CD4-positive, alpha-beta T cell treated with Interleukin-4 for 1 hour (primary cell): Measurements from ENCODE around the gene ASAP2.
A peak's percentile ranks its signal among the peaks of the same experiment; 100 is the strongest.

Source experiments
- DNase-seq, 2 donors: peaks; one replicate each; pipeline ENCODE4 v3.0.0-alpha.2; 2020 to 2022

ASAP2 gene

DNA sequence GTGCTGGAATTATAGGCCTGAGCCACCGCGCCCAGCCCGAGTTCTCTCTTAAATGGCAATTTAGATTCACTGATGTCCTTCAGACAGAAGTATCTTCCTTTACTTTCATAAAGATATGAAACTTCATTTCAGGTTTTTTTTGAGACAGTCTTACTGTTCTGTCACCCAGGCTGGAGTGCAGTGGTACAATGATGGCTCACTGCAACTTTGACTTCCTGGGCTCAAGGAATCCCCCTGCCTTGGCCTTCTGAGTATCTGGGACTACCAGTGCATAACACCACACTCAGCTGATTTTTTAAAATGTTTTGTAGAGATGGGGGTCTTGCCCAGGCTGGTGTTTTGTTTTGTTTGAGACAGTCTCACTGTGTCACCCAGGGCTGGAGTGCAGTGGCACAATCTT is 203.5 kb downstream of the ASAP2 start:
- DNase-seq, result no peak

DNA sequence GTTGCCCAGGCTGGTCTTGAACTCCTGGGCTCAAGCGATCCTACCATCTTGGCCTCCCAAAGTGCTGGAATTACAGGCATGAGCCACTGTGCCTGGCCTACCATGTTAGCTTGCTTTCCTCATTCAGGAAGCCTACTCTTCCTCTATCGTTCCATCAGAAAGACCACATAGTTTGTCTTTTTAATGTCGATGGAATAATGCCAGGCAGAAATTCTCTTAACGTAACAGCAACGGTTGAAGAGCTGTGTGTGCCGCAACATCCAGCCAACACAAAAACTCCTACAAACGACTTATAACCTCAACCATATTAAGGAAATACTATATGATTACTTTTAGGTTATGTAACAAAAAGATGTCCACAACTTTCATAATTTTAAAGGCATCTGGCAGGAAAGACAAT is 206.2 kb downstream of the ASAP2 start:
- DNase-seq, result no peak

DNA sequence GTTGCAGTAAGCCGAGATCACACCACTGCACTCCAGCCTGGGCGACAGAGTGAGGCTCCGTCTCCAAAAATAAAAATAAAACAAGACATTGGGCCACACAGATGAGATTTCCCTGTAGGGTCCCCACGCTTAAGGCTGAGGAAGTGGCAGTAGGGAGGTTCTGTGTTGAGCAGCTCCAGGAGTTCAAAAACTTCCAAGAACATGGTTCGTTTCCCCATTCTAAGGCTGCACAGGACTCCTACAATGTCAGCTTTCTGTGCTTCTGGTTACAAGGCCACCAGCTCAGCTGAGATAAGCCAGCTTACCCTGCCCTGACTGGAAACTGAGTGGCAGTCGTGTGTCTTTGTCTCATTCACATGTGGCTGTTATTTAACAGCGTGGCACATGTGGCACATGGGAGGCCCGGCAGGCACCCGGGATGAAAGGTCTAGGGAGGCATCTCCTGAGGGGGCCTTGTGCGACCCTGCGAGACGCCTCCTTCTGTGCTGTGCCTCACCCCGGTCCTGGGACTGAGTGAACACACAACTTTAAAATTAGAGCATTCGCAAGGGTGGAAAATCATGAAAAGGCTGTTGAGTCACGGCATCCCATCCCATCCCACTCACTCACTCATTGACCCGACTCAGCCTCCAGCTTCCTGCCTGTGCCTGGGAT is 209.0 kb downstream of the ASAP2 start:
- no peak for DNase-seq

DNA sequence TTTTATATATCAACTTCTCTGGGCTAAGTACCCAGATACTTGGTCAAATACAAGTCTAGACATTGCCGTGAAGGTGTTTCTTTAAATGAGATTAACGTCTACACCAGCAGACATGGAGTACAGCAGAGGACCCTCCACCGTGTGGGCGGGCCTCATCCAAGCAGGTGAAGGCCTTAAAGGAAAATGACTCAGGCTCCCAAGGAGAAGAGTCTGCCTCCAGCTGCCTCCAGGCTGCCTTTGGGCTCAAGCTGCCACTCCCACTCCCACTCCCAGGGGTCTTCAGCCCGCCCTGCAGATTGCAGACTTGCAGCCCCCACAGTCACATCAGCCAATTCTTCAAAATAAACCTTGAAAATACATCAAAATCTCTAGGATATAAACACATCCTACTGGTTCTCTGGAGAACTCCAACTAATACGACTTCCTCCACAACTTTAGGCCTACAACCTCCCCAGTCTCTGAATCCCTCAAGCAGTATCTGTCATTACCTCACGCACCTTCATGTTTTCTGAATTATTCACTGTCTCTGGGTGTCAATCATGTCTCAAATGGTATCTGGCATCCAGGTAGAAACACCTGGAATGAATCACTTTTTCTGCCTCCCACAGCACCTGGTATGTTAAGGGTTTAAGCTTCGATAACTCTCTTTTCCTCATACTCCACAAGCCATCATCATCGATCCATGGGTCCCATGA is 209.8 kb downstream of the ASAP2 start:
- DNase-seq, result no peak

DNA sequence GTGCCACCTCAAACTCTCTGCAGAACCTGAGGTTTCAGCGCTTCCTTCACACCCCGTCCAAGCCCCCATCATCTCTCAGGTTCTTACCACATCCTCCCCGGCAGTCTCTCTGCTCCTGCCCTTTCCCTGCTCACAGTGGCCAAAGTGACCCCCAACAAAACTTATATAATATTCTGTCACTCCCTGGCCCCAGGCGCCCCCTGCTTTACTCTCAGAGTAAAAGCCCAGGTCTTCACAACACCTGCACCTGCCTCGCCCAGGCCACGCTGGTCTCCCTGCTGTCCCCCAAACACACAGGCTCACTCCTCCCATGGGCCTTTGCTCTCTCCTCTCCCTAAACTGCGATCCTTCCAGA is 210.3 kb downstream of the ASAP2 start:
- DNase-seq, result no peak

DNA sequence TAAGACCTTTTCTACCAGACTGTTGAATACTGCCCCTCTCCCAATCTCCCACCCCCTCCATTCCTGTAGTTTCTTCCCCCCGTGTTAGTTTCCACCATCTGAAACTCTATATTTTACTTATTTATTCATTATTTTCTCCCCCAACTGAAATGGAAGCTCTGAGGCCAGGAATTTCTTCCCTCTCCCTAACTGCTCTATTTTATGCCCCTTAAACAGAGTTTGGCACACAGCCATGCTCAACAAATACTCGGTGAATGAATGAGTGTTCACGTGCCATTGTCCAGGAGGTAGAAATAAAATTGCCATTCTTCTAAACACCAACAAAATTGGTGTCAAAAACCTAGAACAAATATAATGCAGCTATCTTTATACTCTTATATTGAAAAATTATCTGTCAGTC is 211.1 kb downstream of the ASAP2 start:
- DNase-seq, result no peak

DNA sequence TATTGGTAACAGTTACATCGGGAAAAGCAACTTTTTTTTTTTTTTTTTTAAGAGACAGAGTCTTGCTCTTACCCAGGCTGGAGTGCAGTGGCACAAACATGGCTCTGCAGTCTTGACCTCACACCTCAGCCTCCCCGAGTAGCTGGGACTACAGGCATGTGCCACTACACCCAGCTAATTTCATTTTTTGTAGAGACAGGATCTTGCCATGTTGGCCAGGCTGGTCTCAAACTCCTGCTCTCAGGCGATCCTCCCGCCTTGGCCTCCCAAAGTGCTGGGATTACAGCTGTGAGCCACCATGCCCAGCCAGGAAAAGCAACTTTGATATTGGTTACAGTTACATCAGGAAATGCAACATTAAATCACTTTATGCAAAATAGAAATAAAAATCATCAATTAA is 212.1 kb downstream of the ASAP2 start:
- DNase-seq, result no peak

DNA sequence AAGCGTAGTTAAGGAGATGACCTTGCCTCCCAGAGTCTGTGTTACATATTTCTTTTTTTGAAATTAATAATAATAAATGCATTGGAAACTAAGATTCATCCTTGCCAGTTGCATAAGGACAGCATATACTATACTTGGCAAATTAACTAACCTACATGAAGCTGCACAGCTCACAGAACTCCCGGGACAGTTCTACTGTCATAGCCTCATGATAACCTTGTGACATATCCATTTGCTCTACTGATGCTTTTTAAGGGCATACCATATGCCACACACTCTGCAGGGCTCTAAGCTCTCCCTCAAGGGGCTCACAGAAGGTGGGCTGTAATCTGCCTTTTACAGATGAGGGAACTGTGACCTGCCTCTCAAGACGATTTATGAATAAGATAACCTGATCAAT is 212.9 kb downstream of the ASAP2 start:
- DNase-seq, result no peak

DNA sequence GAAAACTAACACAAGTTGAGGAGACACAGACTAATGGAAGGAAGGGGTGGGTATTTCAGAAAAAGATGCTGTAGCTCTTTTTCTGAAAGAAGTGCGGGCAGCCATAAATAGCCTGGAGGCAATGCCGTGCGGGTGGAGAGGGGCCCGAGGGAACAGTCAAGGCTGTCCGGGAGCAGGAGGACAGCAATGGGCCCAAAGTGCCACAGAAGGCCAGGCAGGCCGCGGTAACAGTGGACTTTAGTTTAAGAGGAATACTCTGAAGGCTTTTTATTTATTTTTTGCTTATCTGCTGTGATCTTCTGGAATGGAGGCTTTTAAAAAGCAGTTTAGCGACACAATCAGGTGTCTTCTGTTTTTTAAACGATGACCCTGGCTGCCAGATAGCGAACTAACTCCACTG is 213.9 kb downstream of the ASAP2 start:
- no peak for DNase-seq

DNA sequence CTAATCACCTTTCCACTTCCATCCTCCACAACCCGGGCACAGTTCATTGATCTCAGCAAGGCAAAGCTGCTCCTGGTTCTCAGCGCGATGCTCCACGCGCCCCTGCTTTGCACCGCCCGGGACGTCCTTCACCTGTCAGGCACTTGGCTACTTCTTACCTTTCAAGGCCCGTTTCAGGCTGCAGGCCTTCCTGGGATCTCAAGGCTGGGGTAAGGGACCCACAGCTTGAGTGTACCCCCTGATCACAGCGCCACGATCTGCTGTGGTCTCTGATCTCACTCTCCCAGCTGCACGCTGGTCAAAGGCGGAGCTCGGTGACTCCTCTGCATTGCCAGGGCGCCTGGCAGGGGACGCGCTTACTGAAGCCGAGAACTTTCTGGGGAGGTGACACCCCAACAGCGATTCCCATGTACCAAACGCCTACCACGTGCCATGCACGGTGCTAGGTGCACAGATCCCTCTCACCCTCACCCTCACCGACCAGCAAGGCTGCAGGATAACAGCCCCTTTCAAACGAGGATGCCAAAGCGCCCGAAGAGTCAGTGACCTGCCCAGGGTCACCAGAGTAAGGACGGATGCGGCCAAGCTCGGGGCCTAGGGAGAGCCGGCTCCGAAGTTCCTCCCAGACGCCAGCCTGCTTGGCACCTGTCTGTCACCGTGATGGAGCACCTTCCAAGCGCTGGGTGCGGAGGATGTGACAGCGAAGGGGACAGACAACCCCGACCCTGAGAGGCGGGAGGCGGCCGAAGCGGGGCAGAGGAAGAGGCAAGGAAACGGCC is 215.9 kb downstream of the ASAP2 start:
- peak; percentile 29 to 46 for DNase-seq

DNA sequence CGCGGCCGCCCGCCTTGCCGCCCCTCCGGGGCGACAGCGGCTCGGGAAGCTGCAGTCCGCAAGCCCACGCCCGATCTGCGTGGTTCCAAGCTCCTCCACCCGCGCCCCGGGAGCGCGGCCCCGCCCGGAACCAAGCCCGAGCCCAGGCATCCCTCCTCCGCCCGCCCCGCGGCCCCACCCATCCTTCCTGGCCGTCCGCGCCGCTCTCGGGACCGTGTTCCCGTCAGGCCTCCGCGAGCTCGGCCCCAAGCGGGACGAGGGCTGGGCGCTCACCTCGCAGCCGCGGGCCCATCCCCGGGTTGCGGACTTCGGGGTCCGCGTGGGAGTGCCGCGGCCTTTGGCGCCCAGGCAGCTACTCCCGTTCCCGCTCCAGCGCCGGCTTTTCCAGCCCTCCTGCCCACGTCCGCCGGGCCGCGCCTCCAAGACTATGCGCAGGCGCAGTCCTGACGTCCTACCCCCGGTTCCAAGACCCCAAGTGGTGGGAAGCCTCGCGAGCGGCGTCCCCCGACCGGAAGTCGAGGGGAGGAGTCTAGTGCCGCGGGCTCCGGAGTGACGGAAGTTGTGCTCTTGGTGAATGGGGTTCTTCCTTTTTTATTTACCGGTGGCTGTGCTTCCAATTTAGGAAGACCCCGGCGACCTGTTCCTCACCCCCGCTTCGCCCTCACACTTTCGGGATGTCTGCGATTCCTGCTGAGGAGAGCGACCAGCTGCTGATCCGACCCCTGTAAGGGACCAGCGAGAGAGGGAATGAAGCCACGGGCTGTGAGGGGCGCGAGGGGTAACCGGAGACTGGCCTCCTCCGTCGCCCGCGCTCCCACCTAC is 216.7 kb downstream of the ASAP2 start, which contains the start of the genes CPSF3 and ITGB1BP1:
Gene CPSF3 (plus strand): TSS at position 555 of the 822 bp plus-strand sequence. CDS start 120 bp downstream, at position 675.
Gene ITGB1BP1 (minus strand): TSS at position 429 of the 822 bp plus-strand sequence. CDS start 4,831 bp downstream, outside the sequence.
- DNase-seq, result peak; percentile 97

DNA sequence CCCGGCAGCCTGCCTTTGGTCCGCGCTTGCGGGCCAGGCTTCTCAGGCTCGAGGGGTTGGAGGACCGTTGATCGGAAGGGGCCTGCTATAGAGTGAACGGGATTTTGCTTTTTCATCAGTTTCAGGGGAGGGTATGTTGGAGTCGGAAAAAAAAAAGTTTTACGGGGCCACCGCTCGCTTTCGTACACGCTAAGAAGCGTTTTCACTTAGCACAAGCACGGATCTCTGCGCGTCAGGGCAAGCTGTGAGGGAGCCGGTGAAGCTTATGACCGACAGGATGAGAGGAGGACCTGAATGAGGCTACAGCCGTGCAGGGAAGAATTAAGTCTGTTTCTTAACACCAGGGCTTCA is 217.3 kb downstream of the ASAP2 start:
- no peak for DNase-seq

DNA sequence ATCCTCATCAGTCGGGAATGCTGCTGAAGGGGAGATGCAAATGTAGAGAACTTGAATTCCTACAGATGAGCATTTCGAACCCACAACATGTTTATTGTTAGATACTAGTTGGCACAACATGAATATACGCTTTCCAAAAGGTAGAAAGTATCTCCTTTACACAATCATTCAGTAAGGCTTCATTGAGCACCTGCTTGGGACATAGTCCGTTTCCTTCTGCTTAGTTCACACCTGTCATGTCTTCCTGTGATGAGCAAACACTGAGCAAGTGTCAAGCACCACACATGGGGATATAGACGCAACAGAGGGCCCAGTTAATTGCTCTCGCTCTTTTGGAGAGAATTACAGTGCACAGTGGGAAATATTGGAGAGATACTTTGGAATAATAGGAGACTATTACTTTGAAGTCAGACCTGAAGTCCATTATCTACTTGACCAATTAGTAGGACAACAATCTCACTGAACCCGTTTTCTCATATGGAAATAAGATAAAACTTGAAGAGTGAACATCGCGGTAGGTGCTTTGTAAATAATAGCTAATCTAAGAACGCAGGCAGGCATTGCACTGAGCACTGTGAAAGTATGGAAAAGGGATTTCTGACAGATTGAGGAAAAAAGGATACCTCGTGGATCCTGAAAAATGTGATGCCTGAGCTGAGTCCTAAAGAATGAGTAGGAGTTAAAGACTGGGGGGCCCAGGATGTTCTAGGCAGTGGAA is 218.0 kb downstream of the ASAP2 start:
- peak in 1 of 2 donors; percentile 4 for DNase-seq

DNA sequence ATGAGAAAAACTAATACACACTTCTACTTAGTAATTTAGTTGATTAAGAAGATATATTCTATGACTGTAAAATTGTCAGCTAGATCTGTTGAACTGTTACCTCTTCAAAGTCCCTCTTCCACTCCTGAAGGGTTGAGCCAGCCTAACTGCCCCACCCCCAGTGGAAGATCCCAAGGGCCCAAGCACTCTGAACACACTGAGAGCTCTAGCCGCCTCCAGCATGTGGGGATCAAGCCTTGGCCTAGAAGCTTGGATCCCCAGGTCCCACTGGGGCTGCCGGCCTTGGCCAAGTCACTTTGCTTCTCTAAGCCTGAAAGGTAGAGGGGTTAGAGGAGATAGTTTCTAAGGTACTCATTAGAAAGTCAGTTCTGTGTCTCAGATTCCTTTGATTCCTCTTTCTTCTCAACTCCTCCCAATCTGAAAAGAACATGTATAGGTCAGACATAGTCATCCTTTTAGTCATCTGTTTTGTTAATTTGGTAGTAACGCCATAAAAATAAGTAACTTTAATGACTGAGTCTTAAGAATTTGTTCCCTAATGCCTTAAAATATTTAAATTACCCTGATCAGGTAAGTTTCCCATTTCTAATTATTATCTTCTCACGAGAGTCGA is 222.5 kb downstream of the ASAP2 start:
- DNase-seq, result no peak

DNA sequence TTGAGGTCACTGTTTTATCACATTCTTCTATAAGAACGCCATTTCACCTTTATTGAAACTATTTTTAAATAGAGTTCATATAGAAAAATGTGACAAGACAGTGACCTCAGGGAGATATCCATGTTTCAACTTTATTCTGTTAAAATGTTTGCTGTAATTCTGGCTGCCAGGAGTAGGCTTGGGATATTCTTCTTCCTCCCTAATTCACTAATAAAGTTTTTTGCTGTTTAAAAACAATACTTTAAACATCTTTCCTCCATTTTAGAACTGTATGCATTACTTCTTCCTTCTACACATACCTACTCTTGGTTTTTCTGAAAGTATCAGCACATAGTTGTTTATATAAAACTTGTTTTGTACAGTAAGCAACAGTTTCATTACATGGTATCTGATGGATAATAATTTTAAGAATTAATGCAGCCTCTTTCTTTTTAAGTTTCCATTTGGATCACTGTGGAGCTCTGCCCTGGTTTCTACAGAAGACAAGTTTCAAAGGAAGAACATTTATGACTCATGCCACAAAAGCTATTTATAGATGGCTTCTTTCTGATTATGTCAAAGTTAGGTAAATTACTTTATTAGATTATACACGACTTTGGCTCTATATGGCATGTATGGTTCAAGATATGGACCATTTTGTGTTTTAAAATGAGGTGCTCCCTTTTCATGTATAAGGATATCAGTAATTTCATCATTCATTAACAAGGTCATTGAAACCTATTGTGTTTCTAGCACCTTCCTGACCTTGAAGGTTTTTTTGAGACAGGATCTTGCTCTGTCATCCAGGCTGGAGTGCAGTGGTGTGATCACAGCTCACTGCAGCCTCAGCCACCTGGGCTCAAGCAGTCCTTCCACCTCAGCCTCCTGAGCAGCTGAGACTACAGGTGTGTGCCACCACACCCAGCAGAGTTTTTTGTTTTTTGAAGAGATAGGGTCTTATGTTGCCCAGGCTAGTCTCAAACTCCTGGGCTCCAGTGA is 224.0 kb downstream of the ASAP2 start:
- DNase-seq, result no peak

DNA sequence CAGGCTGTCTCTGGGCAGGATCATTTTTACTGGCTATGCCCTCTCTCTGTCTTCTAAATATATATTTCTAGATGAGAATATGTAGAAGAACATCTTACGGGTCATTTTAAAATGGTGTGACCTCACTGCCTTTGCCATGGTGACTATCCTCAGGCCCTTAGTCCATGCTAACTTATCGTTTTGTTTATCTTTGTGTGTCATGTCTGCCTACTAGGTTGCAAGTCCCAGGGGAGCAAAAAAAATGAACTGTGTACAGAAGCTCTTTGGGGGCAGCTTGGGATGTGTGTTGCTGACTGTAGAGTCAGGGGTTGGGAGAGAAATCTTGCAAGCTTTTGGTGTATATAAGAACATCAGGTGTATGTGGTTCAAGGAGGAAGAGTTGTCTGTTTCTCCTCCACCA is 227.9 kb downstream of the ASAP2 start:
- DNase-seq, result no peak

DNA sequence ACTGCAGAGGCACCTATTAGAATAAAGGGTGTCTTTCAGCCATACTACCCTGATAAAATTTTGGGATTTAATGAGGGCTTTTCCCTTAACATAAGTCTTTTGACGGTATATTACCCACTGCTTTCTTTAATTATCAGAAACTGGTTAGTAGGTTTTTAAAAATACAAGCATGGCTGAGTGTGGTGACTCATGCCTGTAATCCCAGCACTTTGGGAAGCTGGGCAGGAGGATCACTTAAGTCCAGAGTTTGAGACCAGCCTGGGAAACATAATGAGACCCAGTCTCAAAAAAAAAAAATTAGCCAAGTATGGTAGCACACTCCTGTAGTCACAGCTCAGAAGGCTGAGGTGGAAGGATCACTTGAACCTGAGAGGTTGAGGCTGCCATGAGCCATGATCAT is 232.9 kb downstream of the ASAP2 start:
- no peak for DNase-seq

DNA sequence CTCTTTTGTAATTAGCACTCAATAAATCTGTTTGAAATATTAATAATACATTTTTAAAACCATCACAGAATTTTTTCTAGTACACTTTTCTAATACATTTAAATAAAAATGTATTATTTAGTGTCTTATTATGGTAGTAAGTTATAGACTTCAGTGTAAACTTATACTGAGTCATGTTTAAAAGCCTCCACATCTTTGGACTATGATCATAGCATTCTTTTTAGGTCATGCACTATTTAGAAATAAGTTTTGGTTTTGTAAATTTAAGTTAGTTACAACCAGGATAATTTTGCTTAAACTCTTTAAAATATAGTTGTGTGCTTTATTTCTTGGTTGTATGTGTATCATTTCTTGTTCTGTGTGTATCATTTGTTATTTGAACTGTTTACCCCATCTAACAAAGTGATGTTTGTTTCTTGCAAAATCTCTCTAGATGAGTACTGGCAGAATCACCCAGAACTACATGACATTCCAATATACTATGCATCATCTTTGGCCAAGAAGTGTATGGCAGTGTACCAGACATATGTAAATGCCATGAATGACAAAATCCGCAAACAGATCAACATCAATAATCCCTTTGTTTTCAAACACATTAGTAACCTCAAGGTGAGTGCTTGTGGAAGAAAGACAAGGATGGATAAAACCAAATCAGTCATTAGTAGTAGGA is 233.6 kb downstream of the ASAP2 start:
- no peak for DNase-seq

DNA sequence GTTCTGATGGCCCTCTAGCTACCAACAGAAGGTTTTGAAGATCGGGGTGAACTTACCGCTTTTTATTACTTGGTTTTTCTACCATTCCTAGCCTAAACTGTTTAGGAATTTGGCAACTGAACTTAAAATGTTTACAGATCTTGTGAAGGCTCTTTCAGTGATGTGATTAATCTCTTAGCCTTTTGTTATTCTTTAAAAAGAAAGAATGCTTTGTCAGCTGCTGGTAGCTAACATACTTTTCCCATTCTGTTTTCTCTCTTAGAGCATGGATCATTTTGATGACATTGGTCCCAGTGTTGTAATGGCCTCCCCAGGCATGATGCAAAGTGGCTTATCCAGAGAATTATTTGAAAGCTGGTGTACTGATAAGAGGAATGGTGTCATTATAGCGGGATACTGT is 234.9 kb downstream of the ASAP2 start:
- no peak for DNase-seq

DNA sequence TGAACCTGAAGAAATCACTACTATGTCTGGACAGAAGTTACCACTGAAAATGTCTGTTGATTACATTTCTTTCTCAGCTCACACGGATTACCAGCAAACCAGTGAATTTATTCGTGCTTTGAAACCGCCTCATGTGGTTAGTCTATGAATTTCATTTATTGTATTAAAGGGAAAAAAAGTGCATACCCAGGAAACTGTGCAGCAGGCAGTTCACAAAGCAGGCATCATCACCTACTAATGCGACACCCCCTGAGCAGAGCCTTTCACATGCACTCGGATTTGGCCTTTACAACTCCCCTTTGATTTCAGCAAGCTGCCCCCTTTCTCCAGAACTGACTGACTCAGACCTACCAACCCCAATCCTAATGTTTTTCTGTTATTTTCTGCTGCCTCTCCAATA is 236.9 kb downstream of the ASAP2 start:
- no peak for DNase-seq
